Pancreas (tissue), 10 donors: ENCODE data around the gene ACSBG1. TPM values are rescaled to one million over a fixed set of nuclear protein-coding genes. Genes with fewer than 3 reads are reported as not detected.

ENCODE experiments used
- ATAC-seq, 4 donors: fragments of 200-7000 bp; cut with Tn5 transposase; one replicate each; pipeline versions ENCODE4 v1.8.0 to v1.9.1; 2020; ENCODE audit warnings: mild to moderate bottlenecking in 4 of 4, moderate library complexity in 4 of 4
- DNase-seq, 6 donors: peaks; one replicate each; pipeline ENCODE4 v3.0.0-alpha.2; 2020
- FAIRE-seq: peaks from 2 replicates; lab custom pipeline; 2012; peaks lifted over from hg19 to GRCh38; lab: Jason Lieb, UNC
- H3K27ac ChIP-seq, 4 donors: fragments of 200-600 bp; sonication (generic); 1 replicate in 3 of 4; 2 replicates in 1 of 4; pipeline versions ENCODE4 v1.5.0 to v1.8.0; 2020
- H3K27me3 ChIP-seq, 4 donors: fragments of 200-600 bp; one replicate each; pipeline ENCODE4 v1.8.0; 2021
- H3K36me3 ChIP-seq, 3 donors: fragments of 200-600 bp; sonication (generic) in 1 of 3; one replicate each; pipeline versions ENCODE4 v1.5.0 to v1.8.0; 2020 to 2021
- H3K4me1 ChIP-seq, 3 donors: fragments of 200-600 bp; one replicate each; pipeline ENCODE4 v1.8.0; 2021
- H3K4me3 ChIP-seq, 4 donors: fragments of 200-600 bp; sonication (generic) in 2 of 4; one replicate each; pipeline versions ENCODE4 v1.5.0 to v1.8.0; 2020 to 2021
- H3K9me3 ChIP-seq, 4 donors: fragments of 200-600 bp; one replicate each; pipeline ENCODE4 v1.8.0; 2021
- WGBS, 2 donors: extraction: QIAGEN DNeasy Blood & Tissue Kit; methylation state at CpG; one replicate each; pipeline ENCODE4 v1.1.7; 2013; 5-methylcytosine and 5-hydroxymethylcytosine counted together
- intact Hi-C, 3 donors: fragments of 100-400 bp; cut with DNase I; formaldehyde crosslinking; loops; one replicate each; pipeline versions ENCODE4 v1.11.1 to v1.14.2; 2022
- polyA plus RNA-seq, 2 donors: library from polyadenylated mRNA; stranded (reverse); fragments of 200-250 nt; gene quantifications; one replicate each; pipeline ENCODE4 v1.2.3, GENCODE V29; 2013
- total RNA-seq, 6 donors: library from RNA; stranded (reverse); fragmentation: NEBNext Ultra II Directional in 4 of 6; extraction: Animal tissue kit (Norgen Biotek cat#: 25700) in 4 of 6; gene quantifications; one replicate each; pipeline versions ENCODE4 v1.2.1 to v1.2.4, GENCODE V29; 2021 to 2023
- TF ChIP-seq, protein P1 (sequence below), 4 donors: fragments of 200-600 bp; sonication (generic) in 3 of 4; IDR thresholded peaks; one replicate each; pipeline versions ENCODE4 v1.5.0 to v1.8.0; 2021; ENCODE audit warnings: antibody characterized with exemption in 4 of 4
- donor health status: healthy with polysubstance abuse.
- donor health status: DM: no; HTN: no; CAD: no; lungs with moderate emphysema.
- donor health status: DM: no; HTN: no; CAD: no.
- donor health status: control.
- donor health status: control.
- donor health status: Bipolar disorder and iron deficiency.
- donor health status: DM: yes; HTN: yes; CAD: no.
- donor health status: DM: no; HTN: no; CAD: no.
- donor health status: DM: no; HTN: no; CAD: no.
- donor health status: DM: yes; HTN: yes; CAD: no.

The ACSBG1 gene
- total and polyA plus RNA-seq, 8 donors: 0.04 to 0.12 (median 0.04) TPM; not detected in 5

DNA sequence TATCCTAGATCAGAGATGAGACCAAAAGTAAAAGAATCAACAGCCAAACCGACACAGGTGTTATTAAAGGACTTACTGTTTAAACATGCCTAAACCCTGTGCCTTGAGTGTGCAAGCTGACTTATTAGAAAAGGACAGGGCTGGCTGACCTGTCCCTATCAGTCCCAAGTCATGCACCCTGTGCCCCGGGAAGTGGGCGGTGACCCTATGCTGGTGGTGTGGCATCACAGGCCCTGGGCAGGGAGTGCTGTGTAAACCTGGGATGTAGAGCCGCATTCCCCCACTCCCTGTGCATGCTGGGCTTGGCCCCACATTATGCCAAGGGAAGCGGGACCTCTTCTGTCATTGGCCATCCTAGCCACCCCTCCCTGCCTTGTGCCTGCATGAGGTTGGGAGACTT is 40.6 kb upstream of the ACSBG1 start:
- Histone ChIP-seq H3K9me3 (no peaks in the 10 kb centered on the region), H3K4me3 (no peak overlapping the region), H3K27ac (no peak overlapping the region), H3K27me3 (no peaks in the 10 kb centered on the region), H3K4me1 (no peaks in the 10 kb centered on the region), H3K36me3 (peaks cover 0 to 5% (median 0%) of the 10 kb centered on the region in 3 donors)
- 87 to 94% methylated on average over 5 of the region's 5 CpGs for WGBS, 2 donors
- ATAC-seq (no peak), FAIRE-seq (no peak), DNase-seq (no peak)
- TF ChIP-seq, protein P1, sequence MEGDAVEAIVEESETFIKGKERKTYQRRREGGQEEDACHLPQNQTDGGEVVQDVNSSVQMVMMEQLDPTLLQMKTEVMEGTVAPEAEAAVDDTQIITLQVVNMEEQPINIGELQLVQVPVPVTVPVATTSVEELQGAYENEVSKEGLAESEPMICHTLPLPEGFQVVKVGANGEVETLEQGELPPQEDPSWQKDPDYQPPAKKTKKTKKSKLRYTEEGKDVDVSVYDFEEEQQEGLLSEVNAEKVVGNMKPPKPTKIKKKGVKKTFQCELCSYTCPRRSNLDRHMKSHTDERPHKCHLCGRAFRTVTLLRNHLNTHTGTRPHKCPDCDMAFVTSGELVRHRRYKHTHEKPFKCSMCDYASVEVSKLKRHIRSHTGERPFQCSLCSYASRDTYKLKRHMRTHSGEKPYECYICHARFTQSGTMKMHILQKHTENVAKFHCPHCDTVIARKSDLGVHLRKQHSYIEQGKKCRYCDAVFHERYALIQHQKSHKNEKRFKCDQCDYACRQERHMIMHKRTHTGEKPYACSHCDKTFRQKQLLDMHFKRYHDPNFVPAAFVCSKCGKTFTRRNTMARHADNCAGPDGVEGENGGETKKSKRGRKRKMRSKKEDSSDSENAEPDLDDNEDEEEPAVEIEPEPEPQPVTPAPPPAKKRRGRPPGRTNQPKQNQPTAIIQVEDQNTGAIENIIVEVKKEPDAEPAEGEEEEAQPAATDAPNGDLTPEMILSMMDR (IDR thresholded peaks at IDR 0.05): no peak
- intact Hi-C loops: no loop called here

DNA sequence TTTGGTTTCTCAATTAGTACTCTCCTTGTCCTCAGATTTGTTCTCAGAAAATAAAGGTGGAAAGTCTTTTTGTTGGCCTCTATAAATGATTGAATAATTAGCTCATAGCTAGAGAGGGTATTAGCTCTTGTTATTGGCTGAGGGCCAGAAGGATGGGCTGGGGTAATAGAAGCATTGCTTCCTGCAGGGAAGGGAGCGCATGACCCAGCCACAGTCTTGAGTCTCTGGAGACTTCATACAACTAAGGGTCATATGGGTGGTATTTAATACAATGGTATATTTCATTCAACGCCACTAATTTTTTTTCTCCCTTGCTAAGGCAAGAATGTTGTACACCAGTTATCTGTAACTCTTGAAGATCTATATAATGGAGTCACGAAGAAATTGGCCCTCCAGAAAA is 38.4 kb upstream of the ACSBG1 start:
- Histone ChIP-seq H3K27me3 (no peaks in the 10 kb centered on the region), H3K36me3 (peaks cover 0 to 5% (median 0%) of the 10 kb centered on the region in 3 donors), H3K27ac (no peak overlapping the region), H3K4me3 (no peak overlapping the region), H3K4me1 (no peaks in the 10 kb centered on the region), H3K9me3 (no peaks in the 10 kb centered on the region)
- 88 to 91% methylated on average over 3 of the region's 3 CpGs for WGBS, 2 donors
- TF ChIP-seq, protein P1 (IDR thresholded peaks at IDR 0.05): no peak
- FAIRE-seq: no peak
- DNase-seq: no peak
- intact Hi-C loops: no loop called here
- no peak for ATAC-seq

DNA sequence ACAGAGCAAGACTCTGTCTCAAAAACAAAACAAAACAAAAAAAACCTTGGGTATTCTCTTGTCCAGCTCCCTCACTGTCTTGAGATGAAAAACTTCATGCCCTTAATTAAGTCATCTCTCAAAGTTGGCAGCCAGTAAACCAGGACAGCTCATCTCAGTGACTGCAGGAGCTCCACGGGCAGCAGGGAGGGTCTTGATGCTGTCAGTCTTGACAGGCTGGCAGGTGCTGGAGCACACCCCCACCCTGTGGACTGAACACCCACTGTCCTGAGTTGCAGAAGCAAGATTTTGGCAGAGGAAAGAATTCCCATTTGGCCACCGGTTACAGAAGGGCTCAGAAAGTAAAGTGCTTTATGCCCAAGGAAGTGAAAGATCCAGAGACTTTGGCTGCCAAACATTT is 38.0 kb upstream of the ACSBG1 start:
- H3K4me1 ChIP-seq: no peaks in the 10 kb centered on the region
- H3K27me3 ChIP-seq: no peaks in the 10 kb centered on the region
- peaks cover 0 to 5% (median 0%) of the 10 kb centered on the region in 3 donors for H3K36me3 ChIP-seq
- intact Hi-C loops: no loop called here
- no peak overlapping the region for H3K4me3 ChIP-seq
- FAIRE-seq (no peak), ATAC-seq (no peak), DNase-seq (no peak)
- H3K27ac ChIP-seq: no peak overlapping the region
- WGBS, 2 donors: 78 to 85% methylated on average over 2 of the region's 2 CpGs
- H3K9me3 ChIP-seq: no peaks in the 10 kb centered on the region
- TF ChIP-seq, protein P1 (IDR thresholded peaks at IDR 0.05): no peak

DNA sequence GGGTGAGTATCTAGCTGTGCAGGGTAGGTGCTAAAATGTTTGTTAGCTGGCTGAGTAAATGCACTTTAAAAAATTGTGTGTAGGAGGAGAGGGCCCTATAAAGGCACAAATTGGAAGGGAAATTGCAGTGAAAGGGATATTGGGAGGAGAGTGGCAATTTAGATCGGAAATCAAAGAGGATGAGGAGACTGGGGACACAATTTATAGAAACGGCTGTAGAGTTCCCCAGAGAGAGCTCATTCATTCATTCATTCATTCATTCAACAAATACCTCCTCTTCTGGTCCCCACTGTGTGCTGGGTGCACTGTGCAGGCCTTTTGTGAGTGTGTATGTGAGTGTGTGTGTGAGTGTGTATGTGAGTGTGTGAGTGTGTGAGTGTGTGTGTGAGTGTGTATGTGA is 32.4 kb upstream of the ACSBG1 start:
- no peaks in the 10 kb centered on the region for H3K9me3 ChIP-seq
- ATAC-seq (no peak), DNase-seq (no peak), FAIRE-seq (no peak)
- H3K4me1 ChIP-seq: peaks cover 0 to 5% (median 0%) of the 10 kb centered on the region in 3 donors
- 67 to 84% methylated on average over 2 of the region's 2 CpGs for WGBS, 2 donors
- TF ChIP-seq, protein P1 (IDR thresholded peaks at IDR 0.05): no peak
- H3K4me3 ChIP-seq: no peak overlapping the region
- H3K27ac ChIP-seq: no peak overlapping the region
- H3K36me3 ChIP-seq: no peaks in the 10 kb centered on the region
- intact Hi-C loops: no loop called here
- H3K27me3 ChIP-seq: no peaks in the 10 kb centered on the region

DNA sequence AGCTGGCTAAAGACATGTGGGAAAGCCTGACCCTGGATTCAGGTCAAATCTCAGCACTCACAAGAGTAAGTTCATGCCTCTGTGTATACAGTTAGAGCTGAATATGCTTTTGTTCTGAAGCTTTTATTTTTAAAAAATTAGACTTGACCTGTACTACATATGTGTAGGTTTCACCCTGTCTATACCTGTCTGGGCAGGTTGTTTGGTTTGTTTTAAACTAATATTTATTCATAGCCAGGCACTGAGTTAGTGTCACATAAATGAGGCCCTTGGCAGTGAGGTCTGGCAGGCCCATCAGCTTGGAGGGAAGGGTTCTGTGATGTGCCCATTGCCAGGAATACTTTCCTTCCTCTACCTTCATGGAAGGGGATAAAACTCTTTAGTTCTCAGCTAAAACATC is 31.9 kb upstream of the ACSBG1 start:
- Histone ChIP-seq H3K27me3 (no peaks in the 10 kb centered on the region), H3K36me3 (no peaks in the 10 kb centered on the region), H3K9me3 (no peaks in the 10 kb centered on the region), H3K4me1 (peaks cover 0 to 5% (median 0%) of the 10 kb centered on the region in 3 donors), H3K27ac (no peak overlapping the region), H3K4me3 (no peak overlapping the region)
- TF ChIP-seq, protein P1 (IDR thresholded peaks at IDR 0.05): no peak
- no peak for FAIRE-seq
- DNase-seq: no peak
- no peak for ATAC-seq
- intact Hi-C loops: no loop called here
